IMR-90 (cell line): Measurements from ENCODE around the gene TEX11.
"Not testable (repeated sequence)": the region's sequence is repeated elsewhere in the genome, so short reads cannot be mapped to it uniquely, and the experiment has no call there.

Source experiments
- BHLHE40 ChIP-seq: fragments of 150-350 bp; IDR thresholded peaks from 2 replicates; pipeline ENCODE4 v1.6.1; 2016; ENCODE audit warnings: mild to moderate bottlenecking, low read depth, low read length
- CEBPB ChIP-seq: IDR thresholded peaks from 2 replicates; pipeline ENCODE4 v1.6.1; 2012; ENCODE audit warnings: low read depth, low read length, improper control_type of control experiment
- FOS ChIP-seq: fragments of 150-350 bp; IDR thresholded peaks from 2 replicates; pipeline ENCODE4 v1.6.1; 2016; ENCODE audit warnings: low read depth, low read length
- MAFK ChIP-seq: IDR thresholded peaks from 2 replicates; pipeline ENCODE4 v1.6.1; 2012; ENCODE audit warnings: low read depth, low read length, improper control_type of control experiment
- MAZ ChIP-seq: IDR thresholded peaks from 2 replicates; pipeline ENCODE4 v1.6.1; 2012; ENCODE audit warnings: low read depth, mild to moderate bottlenecking, low read length, improper control_type of control experiment, moderate library complexity, borderline replicate concordance
- MXI1 ChIP-seq: IDR thresholded peaks from 2 replicates; pipeline ENCODE4 v1.6.1; 2012; ENCODE audit warnings: low read depth, mild to moderate bottlenecking, low read length, moderate library complexity, borderline replicate concordance
- POLR2A ChIP-seq: IDR thresholded peaks from 2 replicates; pipeline ENCODE4 v1.6.1; 2012; ENCODE audit warnings: mild to moderate bottlenecking, low read depth, low read length
- RAD21 ChIP-seq: IDR thresholded peaks from 2 replicates; pipeline ENCODE4 v1.6.1; 2012; ENCODE audit warnings: low read length, improper control_type of control experiment
- RCOR1 ChIP-seq: IDR thresholded peaks from 2 replicates; pipeline ENCODE4 v1.6.1; 2012; ENCODE audit warnings: mild to moderate bottlenecking, low read length, improper control_type of control experiment; ENCODE audit not compliant: insufficient replicate concordance
- RFX5 ChIP-seq: IDR thresholded peaks from 2 replicates; pipeline ENCODE4 v1.8.0; 2012; ENCODE audit warnings: low read depth, mild to moderate bottlenecking, low read length, moderate library complexity
- SMC3 ChIP-seq: fragments of 150-350 bp; IDR thresholded peaks from 2 replicates; pipeline ENCODE4 v1.6.1; 2016; ENCODE audit warnings: low read depth, mild to moderate bottlenecking, antibody characterized with exemption, low read length, moderate library complexity
- TF ChIP-seq, protein P1 (sequence below): conservative IDR thresholded peaks from 2 replicates; pipeline ENCODE4 v1.5.1; 2012; ENCODE audit warnings: mild to moderate bottlenecking, low read depth, low read length, improper control_type of control experiment
- TF ChIP-seq, protein P2 (sequence below): fragments of 150-350 bp; IDR thresholded peaks from 2 replicates; pipeline ENCODE4 v1.6.1; 2017; ENCODE audit warnings: mild to moderate bottlenecking, antibody characterized with exemption, low read length, low read depth

DNA sequence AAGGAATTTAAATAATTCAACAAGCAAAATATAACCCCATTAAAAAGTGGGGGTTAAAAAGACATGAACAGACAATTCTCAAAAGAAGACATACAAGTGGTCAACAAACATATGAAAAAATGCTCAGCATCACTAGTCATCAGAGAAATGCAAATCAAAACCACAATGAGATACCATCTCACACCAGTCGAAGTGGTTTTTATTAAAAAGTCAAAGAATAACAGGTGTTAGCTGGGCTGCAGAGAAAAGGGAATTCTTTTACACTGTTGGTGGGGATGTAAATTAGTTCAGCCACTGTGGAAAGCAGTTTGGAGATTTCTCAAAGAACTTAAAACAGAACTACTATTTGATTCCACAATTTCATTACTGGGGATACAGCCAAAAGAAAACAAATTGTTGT, 111.8 kb downstream of the TEX11 start:
- TF ChIP-seq, protein P1, sequence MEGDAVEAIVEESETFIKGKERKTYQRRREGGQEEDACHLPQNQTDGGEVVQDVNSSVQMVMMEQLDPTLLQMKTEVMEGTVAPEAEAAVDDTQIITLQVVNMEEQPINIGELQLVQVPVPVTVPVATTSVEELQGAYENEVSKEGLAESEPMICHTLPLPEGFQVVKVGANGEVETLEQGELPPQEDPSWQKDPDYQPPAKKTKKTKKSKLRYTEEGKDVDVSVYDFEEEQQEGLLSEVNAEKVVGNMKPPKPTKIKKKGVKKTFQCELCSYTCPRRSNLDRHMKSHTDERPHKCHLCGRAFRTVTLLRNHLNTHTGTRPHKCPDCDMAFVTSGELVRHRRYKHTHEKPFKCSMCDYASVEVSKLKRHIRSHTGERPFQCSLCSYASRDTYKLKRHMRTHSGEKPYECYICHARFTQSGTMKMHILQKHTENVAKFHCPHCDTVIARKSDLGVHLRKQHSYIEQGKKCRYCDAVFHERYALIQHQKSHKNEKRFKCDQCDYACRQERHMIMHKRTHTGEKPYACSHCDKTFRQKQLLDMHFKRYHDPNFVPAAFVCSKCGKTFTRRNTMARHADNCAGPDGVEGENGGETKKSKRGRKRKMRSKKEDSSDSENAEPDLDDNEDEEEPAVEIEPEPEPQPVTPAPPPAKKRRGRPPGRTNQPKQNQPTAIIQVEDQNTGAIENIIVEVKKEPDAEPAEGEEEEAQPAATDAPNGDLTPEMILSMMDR, result not testable (repeated sequence)
- not testable (repeated sequence) for TF ChIP-seq RAD21, POLR2A, SMC3, MXI1, RFX5, MAFK, MAZ, RCOR1, CEBPB, BHLHE40, FOS
- TF ChIP-seq, protein P2, sequence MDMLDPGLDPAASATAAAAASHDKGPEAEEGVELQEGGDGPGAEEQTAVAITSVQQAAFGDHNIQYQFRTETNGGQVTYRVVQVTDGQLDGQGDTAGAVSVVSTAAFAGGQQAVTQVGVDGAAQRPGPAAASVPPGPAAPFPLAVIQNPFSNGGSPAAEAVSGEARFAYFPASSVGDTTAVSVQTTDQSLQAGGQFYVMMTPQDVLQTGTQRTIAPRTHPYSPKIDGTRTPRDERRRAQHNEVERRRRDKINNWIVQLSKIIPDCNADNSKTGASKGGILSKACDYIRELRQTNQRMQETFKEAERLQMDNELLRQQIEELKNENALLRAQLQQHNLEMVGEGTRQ, result not testable (repeated sequence)
